Stimulated activated CD4-positive, alpha-beta T cell treated with anti-CD3 and anti-CD28 coated beads, Interleukin-2, amount 100 ng/mL, for 48 hours (primary cell): Measurements from ENCODE around the gene FBXO42.
"Not testable (repeated sequence)": the region's sequence is repeated elsewhere in the genome, so short reads cannot be mapped to it uniquely, and the experiment has no call there.

Experiments
- DNase-seq, 2 donors: peaks; one replicate each; pipeline ENCODE4 v3.0.0-alpha.2; 2020

FBXO42 gene

GRCh38 chr1:16215882-16216753, 136.2 kb downstream of the FBXO42 start:
- peak; percentile 50 to 60 for DNase-seq

GRCh38 chr1:16215240-16215639, 137.0 kb downstream of the FBXO42 start:
- DNase-seq = not testable (repeated sequence)

- DNase-seq = not testable (repeated sequence)
Measured at GRCh38 chr1:16213544-16213943, 138.7 kb downstream of the FBXO42 start.

- DNase-seq = no peak
Measured at GRCh38 chr1:16213013-16213412, 139.3 kb downstream of the FBXO42 start.

GRCh38 chr1:16212251-16212961, 139.9 kb downstream of the FBXO42 start, which contains the start of gene ARHGEF19:
ARHGEF19 (minus strand) TSS chr1:16212652; CDS start chr1:16209054, 3,598 bp downstream.
- DNase-seq = no peak

GRCh38 chr1:16211824-16212223, 140.5 kb downstream of the FBXO42 start:
- no peak for DNase-seq

GRCh38 chr1:16210581-16210980, 141.7 kb downstream of the FBXO42 start:
- DNase-seq = no peak

GRCh38 chr1:16209847-16210407, 142.4 kb downstream of the FBXO42 start:
- no peak for DNase-seq

GRCh38 chr1:16209132-16209846, 143.0 kb downstream of the FBXO42 start:
- no peak for DNase-seq

GRCh38 chr1:16208270-16208987, 143.9 kb downstream of the FBXO42 start:
- DNase-seq = no peak

- DNase-seq = no peak
Measured at GRCh38 chr1:16207318-16208269, 144.7 kb downstream of the FBXO42 start.

GRCh38 chr1:16206547-16207317, 145.5 kb downstream of the FBXO42 start:
- peak; percentile 85 to 89 for DNase-seq

- no peak for DNase-seq
Measured at GRCh38 chr1:16205891-16206546, 146.3 kb downstream of the FBXO42 start.

GRCh38 chr1:16205334-16205671, 147.0 kb downstream of the FBXO42 start:
- no peak for DNase-seq

GRCh38 chr1:16204634-16205333, 147.5 kb downstream of the FBXO42 start:
- no peak for DNase-seq

GRCh38 chr1:16204216-16204615, 148.1 kb downstream of the FBXO42 start:
- DNase-seq = no peak

- no peak for DNase-seq
Measured at GRCh38 chr1:16203550-16203949, 148.7 kb downstream of the FBXO42 start.

- no peak for DNase-seq
Measured at GRCh38 chr1:16202281-16203210, 149.7 kb downstream of the FBXO42 start.
